BJ (cell line): ENCODE results near the gene PCNA. TPM values are rescaled to one million over a fixed set of nuclear protein-coding genes. Genes with fewer than 3 reads are reported as not detected.
A peak's percentile ranks its signal among the peaks of the same experiment; 100 is the strongest.

ENCODE experiments used
- CTCF ChIA-PET: fragments of 350-600 bp; formaldehyde crosslinking; extraction: SDS; loops from one replicate; lab custom pipeline; 2021; ENCODE audit warnings: antibody characterized with exemption, inconsistent platforms; lab: Yijun Ruan, JAX
- POLR2A ChIA-PET: fragments of 300-600 bp; sonication (Branson Sonifier 250); formaldehyde crosslinking; extraction: SDS; loops from one replicate; lab custom pipeline; 2021; ENCODE audit warnings: antibody characterized with exemption; lab: Charles Lee
- DNase-seq: peaks from one replicate; pipeline ENCODE4 v3.0.0-alpha.2; 2011; ENCODE audit warnings: low read depth
- H3K27me3 ChIP-seq: 2 replicates; pipeline ENCODE4 v1.6.0; 2011; ENCODE audit warnings: low read length; ENCODE audit not compliant: control insufficient read depth, insufficient read depth
- H3K36me3 ChIP-seq: 2 replicates; pipeline ENCODE4 v1.5.1; 2011; ENCODE audit warnings: low read length; ENCODE audit not compliant: control insufficient read depth, insufficient read depth
- H3K4me3 ChIP-seq: 2 replicates; pipeline ENCODE4 v1.5.1; 2011; ENCODE audit warnings: low read depth, mild to moderate bottlenecking, control low read depth, low read length
- polyA plus RNA-seq: library from polyadenylated mRNA; depleted of rRNA; stranded (reverse); fragments of >200 nt; gene quantifications from 2 replicates; pipeline ENCODE4 v1.2.3, GENCODE V29; 2011
- TF ChIP-seq, protein P1 (sequence below): IDR thresholded peaks from 2 replicates; pipeline ENCODE4 v1.5.1; 2011; ENCODE audit warnings: low read depth, mild to moderate bottlenecking, control low read depth, inconsistent platforms, low read length, moderate library complexity; ENCODE audit not compliant: insufficient read depth

Gene PCNA
- polyA plus RNA-seq, 1 experiment = 78.2 TPM

DNA sequence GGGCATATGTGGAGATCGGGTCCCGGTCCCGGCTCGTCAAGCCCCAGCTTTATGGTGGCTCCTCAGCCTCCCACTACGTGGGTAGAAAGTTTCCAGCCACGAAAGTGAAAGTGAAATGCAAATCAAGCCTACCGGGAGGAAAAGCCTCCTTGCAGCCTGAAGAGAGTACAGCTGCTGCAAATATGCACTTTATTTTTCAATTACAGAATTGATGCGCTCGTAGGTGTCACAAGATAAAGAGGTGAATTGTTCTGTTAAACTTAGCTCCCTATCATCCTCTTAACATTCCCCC, 373 bp upstream of the PCNA start:
- H3K4me3 ChIP-seq = peak overlapping the region; percentile 100
- ChIA-PET POLR2A (no interaction called here), CTCF (interaction anchor here (1.6 to 2.9 kb wide), 4 partner anchors 9 to 73 kb away, joined by 3 to 20 read pairs (median 7); no protein-coding TSS in a partner anchor)
- H3K27me3 ChIP-seq = no peaks in the 10 kb centered on the region
- no peak for DNase-seq
- peaks cover 4% of the 10 kb centered on the region; the same call in 1 of the 2 replicates for H3K36me3 ChIP-seq
- TF ChIP-seq, protein P1, sequence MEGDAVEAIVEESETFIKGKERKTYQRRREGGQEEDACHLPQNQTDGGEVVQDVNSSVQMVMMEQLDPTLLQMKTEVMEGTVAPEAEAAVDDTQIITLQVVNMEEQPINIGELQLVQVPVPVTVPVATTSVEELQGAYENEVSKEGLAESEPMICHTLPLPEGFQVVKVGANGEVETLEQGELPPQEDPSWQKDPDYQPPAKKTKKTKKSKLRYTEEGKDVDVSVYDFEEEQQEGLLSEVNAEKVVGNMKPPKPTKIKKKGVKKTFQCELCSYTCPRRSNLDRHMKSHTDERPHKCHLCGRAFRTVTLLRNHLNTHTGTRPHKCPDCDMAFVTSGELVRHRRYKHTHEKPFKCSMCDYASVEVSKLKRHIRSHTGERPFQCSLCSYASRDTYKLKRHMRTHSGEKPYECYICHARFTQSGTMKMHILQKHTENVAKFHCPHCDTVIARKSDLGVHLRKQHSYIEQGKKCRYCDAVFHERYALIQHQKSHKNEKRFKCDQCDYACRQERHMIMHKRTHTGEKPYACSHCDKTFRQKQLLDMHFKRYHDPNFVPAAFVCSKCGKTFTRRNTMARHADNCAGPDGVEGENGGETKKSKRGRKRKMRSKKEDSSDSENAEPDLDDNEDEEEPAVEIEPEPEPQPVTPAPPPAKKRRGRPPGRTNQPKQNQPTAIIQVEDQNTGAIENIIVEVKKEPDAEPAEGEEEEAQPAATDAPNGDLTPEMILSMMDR = no peak

DNA sequence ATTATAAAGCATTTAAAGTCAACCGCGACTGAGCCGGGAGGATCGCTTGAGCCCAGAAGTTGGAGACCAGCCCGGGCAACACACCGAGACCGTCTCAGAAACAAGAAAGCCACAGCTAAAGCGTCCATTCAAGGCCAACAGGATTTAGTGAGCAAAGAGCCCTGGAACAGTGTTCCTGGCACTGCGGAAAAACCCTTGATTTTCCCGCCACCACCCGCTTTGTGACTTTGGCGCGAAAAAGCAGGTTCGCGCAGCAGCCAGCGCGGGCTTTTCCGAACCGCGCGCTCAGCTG, 669 bp downstream of the PCNA start:
- peaks cover 4% of the 10 kb centered on the region; the same call in 1 of the 2 replicates for H3K36me3 ChIP-seq
- no peak for DNase-seq
- ChIA-PET CTCF (interaction anchor here (0.6 to 2.9 kb wide), 6 partner anchors 10 to 104 kb away, joined by 3 to 20 read pairs (median 4); no protein-coding TSS in a partner anchor), POLR2A (interaction anchor here (0.6 kb wide), 1 partner anchor 17 kb away, joined by 3 read pairs; no protein-coding TSS in a partner anchor)
- TF ChIP-seq, protein P1 = no peak
- H3K27me3 ChIP-seq = no peaks in the 10 kb centered on the region
- H3K4me3 ChIP-seq = peak overlapping the region; percentile 100

DNA sequence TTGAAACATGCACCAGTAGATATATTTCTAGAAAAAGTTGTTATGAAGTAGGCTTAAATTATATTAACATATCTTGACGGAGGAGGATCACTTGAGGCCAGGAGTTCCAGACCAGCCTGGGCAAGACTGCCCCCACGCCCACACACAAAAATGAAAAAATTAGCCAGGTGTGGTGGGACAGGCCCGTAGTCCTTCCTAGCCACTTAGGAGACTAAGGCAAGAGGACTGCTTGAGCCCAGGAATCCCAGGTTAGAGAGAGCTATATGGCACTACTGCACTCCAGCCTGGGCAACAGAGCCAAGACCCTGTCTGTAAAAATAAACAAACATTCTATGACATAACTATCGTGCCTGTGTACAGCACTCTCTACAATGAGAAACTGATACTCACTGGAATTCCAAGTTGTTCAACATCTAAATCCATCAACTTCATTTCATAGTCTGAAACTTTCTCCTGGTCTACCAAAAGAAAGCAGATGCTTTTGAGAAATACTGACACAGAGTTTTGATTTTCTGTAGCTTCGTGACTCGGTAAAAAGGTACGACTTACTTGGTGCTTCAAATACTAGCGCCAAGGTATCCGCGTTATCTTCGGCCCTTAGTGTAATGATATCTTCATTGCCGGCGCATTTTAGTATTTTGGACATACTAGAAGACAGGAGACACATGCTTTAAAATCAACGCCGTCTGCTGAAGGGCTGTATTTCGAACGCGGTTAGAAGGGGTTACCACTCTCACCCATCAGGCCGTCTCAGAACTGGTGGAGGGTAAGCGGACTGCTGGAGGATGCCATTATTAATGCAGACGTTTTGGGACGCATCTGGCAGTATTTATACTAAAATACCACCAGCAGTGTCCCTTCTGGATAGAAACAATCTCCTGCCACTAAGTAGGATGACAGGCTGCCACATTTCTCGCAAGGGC, 1.3 kb downstream of the PCNA start:
- Histone ChIP-seq H3K27me3 (no peaks in the 10 kb centered on the region), H3K4me3 (peak overlapping the region; percentile 100), H3K36me3 (peaks cover 4% of the 10 kb centered on the region; the same call in 1 of the 2 replicates)
- TF ChIP-seq, protein P1 = no peak
- POLR2A ChIA-PET = interaction anchor here (0.6 kb wide), 1 partner anchor 17 kb away, joined by 3 read pairs; no protein-coding TSS in a partner anchor
- CTCF ChIA-PET = interaction anchor here (0.9 to 2.9 kb wide), 3 partner anchors 18 to 74 kb away, joined by 3 to 20 read pairs (median 10); no protein-coding TSS in a partner anchor
- no peak for DNase-seq

DNA sequence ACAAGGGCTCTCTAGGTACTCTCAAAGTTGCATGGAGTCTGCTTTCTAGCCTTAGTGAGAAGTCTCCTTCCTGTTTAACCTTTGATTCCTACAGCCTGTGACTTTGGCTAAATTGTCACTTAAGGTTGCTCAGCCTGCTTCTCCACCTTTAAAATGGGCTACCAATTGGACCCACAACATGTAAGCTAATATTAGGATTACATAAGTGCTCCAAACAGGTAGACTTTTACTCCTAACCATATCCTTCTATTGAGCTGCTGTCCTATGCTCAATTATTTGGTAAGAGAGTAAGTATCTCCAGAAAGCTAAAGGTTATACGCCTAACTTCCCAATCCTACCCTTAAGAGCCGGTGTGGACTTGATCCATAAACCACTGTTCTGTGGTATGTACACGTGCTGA, 2.9 kb downstream of the PCNA start:
- ChIA-PET POLR2A (no interaction called here), CTCF (interaction anchor here (1.1 kb wide), 1 partner anchor 106 kb away, joined by 3 read pairs; no protein-coding TSS in a partner anchor)

DNA sequence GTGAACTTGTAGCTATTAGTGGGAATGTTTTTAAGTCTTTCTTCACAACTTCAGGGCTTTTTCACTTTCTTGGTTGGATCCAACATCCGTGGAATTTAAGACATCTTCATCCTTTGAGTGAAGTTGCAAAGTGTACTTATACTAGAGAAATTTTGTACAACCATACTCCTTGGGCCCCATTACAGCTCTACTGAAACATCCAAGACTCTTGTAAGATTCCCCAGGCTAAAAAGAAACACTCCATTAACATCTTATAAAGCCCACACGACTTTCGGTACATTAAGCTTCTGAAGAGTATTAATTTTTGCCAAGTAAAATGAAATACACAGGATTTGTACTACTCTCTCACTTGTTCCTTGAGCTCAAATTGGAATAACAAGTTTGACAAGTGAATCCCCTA, 5.4 kb downstream of the PCNA start:
- Histone ChIP-seq H3K36me3 (peaks cover 7% of the 10 kb centered on the region), H3K4me3 (no peak overlapping the region), H3K27me3 (no peaks in the 10 kb centered on the region)
- ChIA-PET CTCF (no interaction called here), POLR2A (no interaction called here)
- no peak for DNase-seq
- TF ChIP-seq, protein P1 = no peak

More for the DNA sequence above, 2.9 kb downstream of the PCNA start:
- no peak for DNase-seq
- Histone ChIP-seq H3K27me3 (no peaks in the 10 kb centered on the region), H3K4me3 (no peak overlapping the region), H3K36me3 (peaks cover 4% of the 10 kb centered on the region; the same call in 1 of the 2 replicates)
- TF ChIP-seq, protein P1 = no peak
